GM12872 (cell line): Measurements from ENCODE around the gene SFRP5.

Source experiments
- TF ChIP-seq, protein P1 (sequence below): IDR thresholded peaks from 3 replicates; pipeline ENCODE4 v1.5.1; 2011; ENCODE audit warnings: low read depth, mild to moderate bottlenecking, low read length, moderate library complexity; ENCODE audit not compliant: insufficient read depth

The SFRP5 gene

DNA sequence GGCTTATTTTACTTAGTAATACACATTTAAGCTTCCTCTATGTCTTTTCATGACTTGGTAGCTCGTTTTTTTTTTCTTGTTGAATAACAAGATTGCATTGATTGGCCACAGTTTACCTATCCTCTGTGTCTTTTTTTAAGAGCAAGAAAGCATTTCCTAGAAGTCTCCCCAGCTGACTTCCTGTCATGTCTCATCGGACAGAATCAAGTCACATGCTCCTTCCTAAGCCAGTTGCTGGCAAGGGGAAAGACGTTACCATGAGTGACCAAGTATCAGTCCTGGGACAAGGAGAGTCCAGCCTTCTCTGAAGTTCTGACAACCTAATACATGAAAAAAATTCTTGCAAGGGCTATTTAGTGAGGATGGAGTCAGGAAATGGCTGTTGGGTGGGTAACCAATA lies 24.9 kb upstream of the SFRP5 start:
- TF ChIP-seq, protein P1, sequence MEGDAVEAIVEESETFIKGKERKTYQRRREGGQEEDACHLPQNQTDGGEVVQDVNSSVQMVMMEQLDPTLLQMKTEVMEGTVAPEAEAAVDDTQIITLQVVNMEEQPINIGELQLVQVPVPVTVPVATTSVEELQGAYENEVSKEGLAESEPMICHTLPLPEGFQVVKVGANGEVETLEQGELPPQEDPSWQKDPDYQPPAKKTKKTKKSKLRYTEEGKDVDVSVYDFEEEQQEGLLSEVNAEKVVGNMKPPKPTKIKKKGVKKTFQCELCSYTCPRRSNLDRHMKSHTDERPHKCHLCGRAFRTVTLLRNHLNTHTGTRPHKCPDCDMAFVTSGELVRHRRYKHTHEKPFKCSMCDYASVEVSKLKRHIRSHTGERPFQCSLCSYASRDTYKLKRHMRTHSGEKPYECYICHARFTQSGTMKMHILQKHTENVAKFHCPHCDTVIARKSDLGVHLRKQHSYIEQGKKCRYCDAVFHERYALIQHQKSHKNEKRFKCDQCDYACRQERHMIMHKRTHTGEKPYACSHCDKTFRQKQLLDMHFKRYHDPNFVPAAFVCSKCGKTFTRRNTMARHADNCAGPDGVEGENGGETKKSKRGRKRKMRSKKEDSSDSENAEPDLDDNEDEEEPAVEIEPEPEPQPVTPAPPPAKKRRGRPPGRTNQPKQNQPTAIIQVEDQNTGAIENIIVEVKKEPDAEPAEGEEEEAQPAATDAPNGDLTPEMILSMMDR = no peak

DNA sequence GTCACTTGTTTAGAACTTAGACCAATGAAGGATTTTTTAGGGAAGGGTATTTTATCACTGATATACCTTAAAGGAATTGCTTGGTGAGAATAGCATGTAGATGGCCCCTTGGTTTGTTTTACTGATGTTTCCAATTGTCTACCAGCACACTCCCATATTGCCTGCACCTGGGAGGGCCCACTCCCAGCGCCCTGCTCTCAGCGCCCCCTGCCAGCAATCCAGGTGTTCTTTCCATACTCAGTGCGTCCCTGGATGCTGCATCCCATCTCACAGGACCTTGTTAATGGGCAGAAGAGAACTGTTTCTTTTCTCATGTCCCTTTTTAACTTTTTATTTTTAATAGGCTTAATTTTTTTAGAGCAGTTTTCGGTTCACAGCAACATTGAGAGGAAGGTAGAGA lies 24.1 kb upstream of the SFRP5 start:
- TF ChIP-seq, protein P1 = no peak

DNA sequence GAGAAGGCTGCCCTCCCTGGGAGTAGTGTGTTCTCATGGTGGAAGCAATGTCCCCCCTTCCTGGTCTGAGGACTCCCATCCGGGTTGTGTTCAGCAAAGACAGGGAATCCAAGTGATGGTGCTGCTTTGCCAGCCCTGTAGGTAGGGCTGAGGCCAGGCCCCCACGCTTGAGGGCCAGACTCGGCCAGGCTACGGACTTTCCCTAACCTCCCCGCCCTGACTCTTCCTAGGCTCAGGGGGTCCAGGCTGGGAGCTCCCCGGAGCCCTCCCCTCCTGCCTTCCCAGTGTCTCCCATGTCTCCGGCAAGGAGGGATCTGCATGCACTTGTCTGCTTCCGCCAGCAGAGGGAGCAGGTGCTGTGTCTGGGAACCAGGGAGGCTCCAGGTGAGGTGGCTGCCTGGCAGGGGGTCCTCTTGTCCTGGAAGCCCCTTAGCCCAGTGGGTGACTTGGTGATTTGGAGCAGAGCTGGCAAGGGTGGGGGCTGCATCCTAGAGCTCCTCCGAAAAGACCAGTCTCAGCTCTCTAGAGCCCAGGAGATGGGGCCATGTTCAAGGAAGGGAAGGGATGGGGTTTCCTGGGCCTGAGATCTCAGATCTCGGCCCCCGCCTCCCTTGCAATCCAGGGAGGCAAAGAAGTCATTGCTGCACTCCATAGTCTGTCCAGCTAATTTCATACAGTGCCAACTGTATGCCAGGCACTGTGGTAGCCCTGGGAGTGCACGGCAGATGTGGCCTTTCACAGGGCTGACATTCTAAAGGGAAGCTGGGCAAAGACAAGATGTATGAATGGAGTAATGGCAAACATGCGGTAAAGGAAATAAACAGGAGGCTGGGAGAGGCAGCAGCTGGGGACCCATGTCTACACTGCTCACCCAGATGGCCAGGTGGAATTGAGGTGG lies 20.3 kb upstream of the SFRP5 start:
- TF ChIP-seq, protein P1 = peak; percentile 96

DNA sequence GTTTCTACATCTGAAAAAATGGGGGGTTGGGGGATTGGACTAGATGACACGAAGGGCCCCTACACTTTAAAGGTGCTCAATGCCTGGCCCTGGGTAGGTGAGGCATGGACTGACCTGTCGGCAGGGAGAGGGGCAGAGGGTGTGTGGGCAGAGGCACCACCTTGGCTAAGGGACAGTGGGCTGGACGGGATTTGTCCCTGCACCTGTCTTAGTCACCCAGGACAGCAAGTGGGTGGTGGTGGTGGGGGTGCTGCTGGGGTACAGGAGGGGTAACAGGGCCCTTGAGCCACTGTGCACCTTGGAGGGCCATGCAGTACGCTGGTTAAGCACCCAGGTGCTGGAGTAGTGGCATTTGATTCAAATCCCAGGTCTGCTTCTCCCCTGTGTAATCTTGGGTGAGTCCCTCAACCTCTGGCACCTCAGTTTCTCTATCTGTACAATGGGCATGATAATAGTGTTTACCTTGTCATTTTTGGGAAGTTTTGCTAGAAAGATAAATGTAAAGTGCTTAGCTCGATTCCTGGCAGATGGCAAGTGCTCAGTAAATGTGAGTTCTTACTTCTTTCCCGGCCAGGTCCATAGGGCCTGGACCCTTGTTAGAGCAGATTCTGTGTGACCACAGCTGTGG lies 18.1 kb upstream of the SFRP5 start:
- TF ChIP-seq, protein P1 = no peak

DNA sequence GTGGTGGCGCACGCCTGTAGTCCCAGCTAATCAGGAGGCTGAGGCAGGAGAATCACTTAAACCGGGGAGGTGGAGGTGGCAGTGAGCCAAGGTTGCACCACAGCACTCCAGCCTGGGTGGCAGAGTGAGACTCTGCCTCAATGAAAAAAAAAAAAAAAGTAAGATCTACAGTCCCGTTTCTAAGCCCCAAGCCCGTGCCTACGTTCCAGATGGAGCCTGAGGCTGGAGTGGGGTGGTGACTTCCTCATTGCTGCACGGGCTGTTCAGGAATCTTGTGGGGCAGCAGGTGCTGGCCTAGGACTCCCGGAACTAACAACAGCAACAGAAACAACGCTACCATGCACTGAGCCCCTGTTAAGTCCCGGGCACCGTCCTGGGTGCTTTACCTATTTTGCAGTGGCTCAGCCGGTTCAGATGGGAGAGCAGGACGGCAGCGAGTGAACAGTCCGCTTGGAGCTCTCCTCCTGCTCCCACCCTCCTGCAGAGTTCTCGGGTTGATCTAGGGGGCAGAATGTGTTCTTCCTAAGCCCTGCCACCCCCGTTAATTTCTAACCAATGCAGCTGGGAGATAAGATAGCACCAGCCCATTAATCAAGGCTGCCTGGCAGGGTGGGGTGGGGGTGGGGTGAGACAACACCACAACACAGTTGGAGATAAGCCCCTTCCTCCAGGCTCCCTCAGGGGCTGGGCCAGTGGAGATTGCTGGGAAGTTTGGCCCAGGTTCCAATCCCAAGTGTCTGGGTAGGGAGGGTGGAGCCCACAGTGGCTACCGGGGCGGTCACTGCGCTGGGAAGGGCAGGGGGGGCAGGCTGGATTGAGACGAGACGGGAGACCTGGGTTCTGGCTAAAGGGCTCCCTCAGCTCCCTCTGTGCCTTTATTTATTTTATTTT lies 17.0 kb upstream of the SFRP5 start:
- TF ChIP-seq, protein P1 = no peak

DNA sequence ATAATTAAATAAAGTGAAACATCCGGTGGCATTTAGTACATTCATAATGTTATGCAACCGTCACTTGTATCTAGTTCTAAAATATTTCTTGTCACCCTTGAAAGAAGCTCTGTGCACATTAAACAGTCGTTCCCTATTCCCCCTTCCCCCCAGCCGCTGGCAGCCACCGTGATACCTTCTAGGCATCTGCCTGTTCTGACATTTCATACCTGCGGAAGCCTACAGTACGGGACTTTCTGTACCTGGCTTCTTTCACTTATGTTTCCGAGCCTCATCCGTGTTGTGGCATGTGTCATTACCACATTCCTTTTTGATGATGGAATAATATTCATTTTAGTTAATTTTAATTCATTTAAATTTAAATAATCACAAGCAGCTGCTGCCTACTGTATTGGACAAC lies 13.9 kb upstream of the SFRP5 start:
- TF ChIP-seq, protein P1 = no peak

DNA sequence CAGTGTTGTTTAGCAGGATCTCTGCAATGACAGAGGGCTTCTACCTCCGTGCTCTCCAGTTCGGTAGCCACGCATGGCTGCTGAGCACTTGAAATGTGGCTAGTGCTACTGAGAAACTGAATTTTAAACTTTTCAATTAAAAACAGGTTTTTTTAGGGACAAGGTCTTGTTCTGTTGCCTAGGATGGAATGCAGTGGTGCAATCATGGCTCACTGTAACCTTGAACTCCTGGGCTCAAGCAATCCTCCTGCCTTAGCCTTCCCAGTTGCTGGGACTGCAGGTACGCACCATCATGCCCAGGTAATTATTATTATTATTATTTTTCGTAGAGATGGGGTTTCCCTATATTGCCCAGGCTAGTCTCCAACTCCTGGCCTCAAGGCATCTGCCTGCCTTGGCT lies 13.4 kb upstream of the SFRP5 start:
- TF ChIP-seq, protein P1 = no peak
